HG02678 (cell line): ENCODE measurements around the gene FNDC3B.
"Not testable (repeated sequence)": the region's sequence is repeated elsewhere in the genome, so short reads cannot be mapped to it uniquely, and the experiment has no call there.

Experiments used
- ATAC-seq: cut with Tn5 transposase; IDR thresholded peaks from one replicate; pipeline ENCODE4 v1.9.1; 2021; ENCODE audit warnings: mild to moderate bottlenecking, moderate library complexity; ENCODE audit not compliant: unreplicated experiment

FNDC3B gene

GRCh38 chr3:172351895-172352466, 312.6 kb downstream of the FNDC3B start:
- ATAC-seq, result no peak

GRCh38 chr3:172352786-172353185, 313.4 kb downstream of the FNDC3B start:
- ATAC-seq, result no peak

GRCh38 chr3:172354931-172355499, 315.6 kb downstream of the FNDC3B start:
- ATAC-seq, result no peak

- no peak for ATAC-seq
Measured at GRCh38 chr3:172355836-172356235, 316.5 kb downstream of the FNDC3B start.

- no peak for ATAC-seq
Measured at GRCh38 chr3:172356427-172356826, 317.0 kb downstream of the FNDC3B start.

GRCh38 chr3:172357850-172358754, 318.7 kb downstream of the FNDC3B start:
- no peak for ATAC-seq

- no peak for ATAC-seq
Measured at GRCh38 chr3:172359231-172359630, 319.9 kb downstream of the FNDC3B start.

- ATAC-seq, result no peak
Measured at GRCh38 chr3:172359996-172360395, 320.6 kb downstream of the FNDC3B start.

- ATAC-seq, result no peak
Measured at GRCh38 chr3:172362583-172362982, 323.2 kb downstream of the FNDC3B start.

GRCh38 chr3:172364374-172365027, 325.1 kb downstream of the FNDC3B start:
- ATAC-seq, result no peak

- ATAC-seq, result no peak
Measured at GRCh38 chr3:172365028-172365567, 325.7 kb downstream of the FNDC3B start.

GRCh38 chr3:172367205-172368105, 328.1 kb downstream of the FNDC3B start:
- no peak for ATAC-seq

GRCh38 chr3:172368556-172368955, 329.2 kb downstream of the FNDC3B start:
- not testable (repeated sequence) for ATAC-seq

GRCh38 chr3:172369590-172370259, 330.3 kb downstream of the FNDC3B start:
- no peak for ATAC-seq

- ATAC-seq, result no peak
Measured at GRCh38 chr3:172370419-172370818, 331.0 kb downstream of the FNDC3B start.

- no peak for ATAC-seq
Measured at GRCh38 chr3:172371544-172371943, 332.2 kb downstream of the FNDC3B start.

- ATAC-seq, result no peak
Measured at GRCh38 chr3:172372895-172373294, 333.5 kb downstream of the FNDC3B start.

GRCh38 chr3:172373912-172374311, 334.5 kb downstream of the FNDC3B start:
- no peak for ATAC-seq

- ATAC-seq, result no peak
Measured at GRCh38 chr3:172375206-172375850, 335.9 kb downstream of the FNDC3B start.
